GM11168 (cell line): ENCODE data around the gene KRTAP5-3.

ENCODE experiments used
- in situ Hi-C: fragments of 300-500 bp; cut with MboI; formaldehyde crosslinking; loops from one replicate; pipeline ENCODE4 v1.12.0; 2022; ENCODE audit warnings: low sequenced_read_pairs; ENCODE audit not compliant: unreplicated experiment

KRTAP5-3 gene

GRCh38 chr11:1644601-1645356 lies 36.5 kb upstream of the KRTAP5-3 start:
- in situ Hi-C loops, result no loop called here

GRCh38 chr11:1643146-1643690 lies 35.0 kb upstream of the KRTAP5-3 start:
- in situ Hi-C loops, result no loop called here

GRCh38 chr11:1642288-1643145 lies 34.3 kb upstream of the KRTAP5-3 start:
- in situ Hi-C loops, result no loop called here

- in situ Hi-C loops, result no loop called here
These were observed 32.8 kb upstream of the KRTAP5-3 start for GRCh38 chr11:1641096-1641495.

GRCh38 chr11:1640076-1640946 lies 32.0 kb upstream of the KRTAP5-3 start:
- in situ Hi-C loops, result no loop called here

- in situ Hi-C loops, result no loop called here
These were observed 31.4 kb upstream of the KRTAP5-3 start for GRCh38 chr11:1639666-1640065.

GRCh38 chr11:1639102-1639620 lies 30.9 kb upstream of the KRTAP5-3 start:
- in situ Hi-C loops, result no loop called here

GRCh38 chr11:1638344-1638743 lies 30.1 kb upstream of the KRTAP5-3 start:
- in situ Hi-C loops, result no loop called here

GRCh38 chr11:1637628-1638027 lies 29.4 kb upstream of the KRTAP5-3 start:
- in situ Hi-C loops, result no loop called here

GRCh38 chr11:1636291-1636950 lies 28.2 kb upstream of the KRTAP5-3 start:
- in situ Hi-C loops, result no loop called here

GRCh38 chr11:1633864-1634263 lies 25.6 kb upstream of the KRTAP5-3 start:
- in situ Hi-C loops, result no loop called here

GRCh38 chr11:1632053-1632714 lies 23.9 kb upstream of the KRTAP5-3 start:
- in situ Hi-C loops, result no loop called here

GRCh38 chr11:1631066-1631568 lies 22.9 kb upstream of the KRTAP5-3 start:
- in situ Hi-C loops, result no loop called here

- in situ Hi-C loops, result no loop called here
These were observed 22.0 kb upstream of the KRTAP5-3 start for GRCh38 chr11:1630271-1630670.

- in situ Hi-C loops, result no loop called here
These were observed 21.3 kb upstream of the KRTAP5-3 start, which contains the start of gene KRTAP5-5 for GRCh38 chr11:1629326-1630185. Gene KRTAP5-5 (plus strand): TSS chr11:1629775. CDS start chr11:1629841, 66 bp downstream.

GRCh38 chr11:1628506-1629325 lies 20.5 kb upstream of the KRTAP5-3 start:
- in situ Hi-C loops, result no loop called here

- in situ Hi-C loops, result no loop called here
These were observed 17.3 kb upstream of the KRTAP5-3 start for GRCh38 chr11:1625541-1625940.
